Muscle of arm (tissue), 12 donors: ENCODE measurements around the gene CD4. TPM values are rescaled to one million over a fixed set of nuclear protein-coding genes. Genes with fewer than 3 reads are reported as not detected.

Source experiments
- DNase-seq: peaks from one replicate; pipeline ENCODE4 v3.0.0-alpha.2; 2013
- polyA plus RNA-seq, 12 donors: library from polyadenylated mRNA; unstranded; fragments of 120-200 nt; gene quantifications; one replicate each; pipeline ENCODE4 v1.2.1, GENCODE V29; 2013; ENCODE audit not compliant: insufficient read length in 12 of 12

The CD4 gene
- polyA plus RNA-seq, 12 donors: 4.8 to 16.1 (median 6.6) TPM; not detected in 1

GRCh38 chr12:6764011-6764828 lies 25.1 kb upstream of the CD4 start:
- peak; percentile 98 for DNase-seq

- DNase-seq: no peak
Observed at GRCh38 chr12:6765048-6765633, 24.2 kb upstream of the CD4 start.

GRCh38 chr12:6765634-6766581 lies 23.4 kb upstream of the CD4 start, which contains the start of gene PTMS:
PTMS (plus strand) TSS chr12:6766363; CDS start chr12:6766706, 343 bp downstream.
- DNase-seq: peak; percentile 90

- DNase-seq: peak; percentile 80
Observed at GRCh38 chr12:6766651-6767349, 22.5 kb upstream of the CD4 start.

- DNase-seq: no peak
Observed at GRCh38 chr12:6767353-6768319, 21.7 kb upstream of the CD4 start.

GRCh38 chr12:6768437-6768914 lies 20.9 kb upstream of the CD4 start:
- DNase-seq: no peak

GRCh38 chr12:6768990-6769389 lies 20.3 kb upstream of the CD4 start:
- DNase-seq: no peak

GRCh38 chr12:6769666-6770065 lies 19.7 kb upstream of the CD4 start:
- DNase-seq: no peak

- DNase-seq: no peak
Observed at GRCh38 chr12:6770094-6770493, 19.2 kb upstream of the CD4 start.

- DNase-seq: no peak
Observed at GRCh38 chr12:6770600-6770999, 18.7 kb upstream of the CD4 start.

- DNase-seq: no peak
Observed at GRCh38 chr12:6771091-6771495, 18.2 kb upstream of the CD4 start.

GRCh38 chr12:6771509-6772330 lies 17.6 kb upstream of the CD4 start:
- DNase-seq: no peak

GRCh38 chr12:6772331-6772695 lies 17.0 kb upstream of the CD4 start, which contains the start of gene LAG3:
LAG3 (plus strand) TSS chr12:6772520; CDS start chr12:6772853, 333 bp downstream.
- no peak for DNase-seq

GRCh38 chr12:6772726-6773589 lies 16.4 kb upstream of the CD4 start:
- DNase-seq: no peak

GRCh38 chr12:6773590-6774351 lies 15.6 kb upstream of the CD4 start:
- DNase-seq: no peak

GRCh38 chr12:6774499-6775062 lies 14.7 kb upstream of the CD4 start:
- DNase-seq: no peak
